ENCODE data around the gene VILL.

- TF ChIP-seq, protein P1, sequence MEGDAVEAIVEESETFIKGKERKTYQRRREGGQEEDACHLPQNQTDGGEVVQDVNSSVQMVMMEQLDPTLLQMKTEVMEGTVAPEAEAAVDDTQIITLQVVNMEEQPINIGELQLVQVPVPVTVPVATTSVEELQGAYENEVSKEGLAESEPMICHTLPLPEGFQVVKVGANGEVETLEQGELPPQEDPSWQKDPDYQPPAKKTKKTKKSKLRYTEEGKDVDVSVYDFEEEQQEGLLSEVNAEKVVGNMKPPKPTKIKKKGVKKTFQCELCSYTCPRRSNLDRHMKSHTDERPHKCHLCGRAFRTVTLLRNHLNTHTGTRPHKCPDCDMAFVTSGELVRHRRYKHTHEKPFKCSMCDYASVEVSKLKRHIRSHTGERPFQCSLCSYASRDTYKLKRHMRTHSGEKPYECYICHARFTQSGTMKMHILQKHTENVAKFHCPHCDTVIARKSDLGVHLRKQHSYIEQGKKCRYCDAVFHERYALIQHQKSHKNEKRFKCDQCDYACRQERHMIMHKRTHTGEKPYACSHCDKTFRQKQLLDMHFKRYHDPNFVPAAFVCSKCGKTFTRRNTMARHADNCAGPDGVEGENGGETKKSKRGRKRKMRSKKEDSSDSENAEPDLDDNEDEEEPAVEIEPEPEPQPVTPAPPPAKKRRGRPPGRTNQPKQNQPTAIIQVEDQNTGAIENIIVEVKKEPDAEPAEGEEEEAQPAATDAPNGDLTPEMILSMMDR (IDR thresholded peaks at IDR 0.05): peak in 1 of 5 experiments; percentile 48
- TF ChIP-seq POLR2AphosphoS5 (IDR thresholded peaks at IDR 0.05): peak; percentile 65 to 95 (median 86)
- TF ChIP-seq POLR2A (IDR thresholded peaks at IDR 0.05): peak; percentile 90
Measured at GRCh38 chr3:37990527-37990926, at the start of gene VILL.
